ENCODE measurements around the gene PRMT3.
"Not testable (repeated sequence)": the region's sequence is repeated elsewhere in the genome, so short reads cannot be mapped to it uniquely, and the experiment has no call there.

The PRMT3 gene

GRCh38 chr11:20363500-20364340 lies 23.8 kb upstream of the PRMT3 start, which contains the start of gene HTATIP2:
HTATIP2 (plus strand) TSS chr11:20363714; CDS start chr11:20364238, 524 bp downstream.
- H3K27ac ChIP-seq, result peak within 1 kb of the TSS; percentile 91
- H3K9me3 ChIP-seq, result no peaks in the 10 kb centered on the region
- peaks cover 0 to 4% of the 10 kb centered on the region in 2 donors for H3K27me3 ChIP-seq
- H3K4me1 ChIP-seq, result peaks cover 0 to 42% (median 13%) of the 10 kb centered on the region in 4 donors
- peak within 1 kb of the TSS; percentile 73 to 81 for H3K4me3 ChIP-seq
- peak; percentile 71 to 82 for DNase-seq
- intact Hi-C loops (cut with DNase I; ENCODE audit: low total_unique reads), result no loop called here
- no peak for TF ChIP-seq CTCF (IDR thresholded peaks at IDR 0.05)
- H3K36me3 ChIP-seq, result no peaks in the 10 kb centered on the region

- H3K9me3 ChIP-seq, result no peaks in the 10 kb centered on the region
- H3K4me3 ChIP-seq, result peak overlapping the region; percentile 73 to 81
- no peaks in the 10 kb centered on the region for H3K36me3 ChIP-seq
- H3K27me3 ChIP-seq, result peaks cover 0 to under 1% of the 10 kb centered on the region in 2 donors
- no peak for TF ChIP-seq CTCF (IDR thresholded peaks at IDR 0.05)
- peak overlapping the region; percentile 91 for H3K27ac ChIP-seq
- peaks cover 0 to 42% (median 13%) of the 10 kb centered on the region in 4 donors for H3K4me1 ChIP-seq
- no peak for DNase-seq
- intact Hi-C loops (cut with DNase I; ENCODE audit: low total_unique reads), result no loop called here
These were observed 23.1 kb upstream of the PRMT3 start for GRCh38 chr11:20364341-20364792.

- H3K27me3 ChIP-seq; intact Hi-C loops (cut with DNase I; ENCODE audit: low total_unique reads); H3K36me3 ChIP-seq; DNase-seq; H3K4me3 ChIP-seq; H3K9me3 ChIP-seq: not testable (repeated sequence)
- Histone ChIP-seq H3K27ac (peak overlapping the region in 1 of 2 donors; percentile 91), H3K4me1 (peaks cover 0 to 42% (median 13%) of the 10 kb centered on the region in 4 donors)
These were observed 22.1 kb upstream of the PRMT3 start for GRCh38 chr11:20365465-20365864.

GRCh38 chr11:20367313-20367948 lies 20.1 kb upstream of the PRMT3 start:
- peaks cover 5 to 11% (median 8%) of the 10 kb centered on the region in 3 donors for H3K36me3 ChIP-seq
- no peaks in the 10 kb centered on the region for H3K27me3 ChIP-seq
- intact Hi-C loops (cut with DNase I; ENCODE audit: low total_unique reads), result no loop called here
- H3K27ac ChIP-seq, result peak overlapping the region; percentile 65 to 68
- peak; percentile 63 to 76 for DNase-seq
- H3K4me3 ChIP-seq, result no peak overlapping the region
- no peaks in the 10 kb centered on the region for H3K9me3 ChIP-seq
- H3K4me1 ChIP-seq, result peaks cover 0 to 42% (median 13%) of the 10 kb centered on the region in 4 donors
- TF ChIP-seq CTCF (IDR thresholded peaks at IDR 0.05), result no peak

- intact Hi-C loops (cut with DNase I; ENCODE audit: low total_unique reads), result no loop called here
- TF ChIP-seq CTCF (IDR thresholded peaks at IDR 0.05), result no peak
- H3K36me3 ChIP-seq, result peaks cover 5 to 11% (median 8%) of the 10 kb centered on the region in 3 donors
- H3K27me3 ChIP-seq, result no peaks in the 10 kb centered on the region
- H3K9me3 ChIP-seq, result no peaks in the 10 kb centered on the region
- H3K27ac ChIP-seq, result peak overlapping the region in 1 of 2 donors; percentile 65
- H3K4me1 ChIP-seq, result peaks cover 0 to 42% (median 13%) of the 10 kb centered on the region in 4 donors
- no peak overlapping the region for H3K4me3 ChIP-seq
- no peak for DNase-seq
These were observed 19.1 kb upstream of the PRMT3 start for GRCh38 chr11:20368438-20368837.

- intact Hi-C loops (cut with DNase I; ENCODE audit: low total_unique reads), result no loop called here
- Histone ChIP-seq H3K27ac (no peak overlapping the region), H3K4me1 (peaks cover 0 to 39% (median 8%) of the 10 kb centered on the region in 4 donors)
These were observed 17.7 kb upstream of the PRMT3 start for GRCh38 chr11:20369826-20370225.

More at GRCh38 chr11:20369826-20370225, 17.7 kb upstream of the PRMT3 start:
- Histone ChIP-seq H3K27me3 (no peaks in the 10 kb centered on the region), H3K4me3 (no peak overlapping the region), H3K9me3 (no peaks in the 10 kb centered on the region), H3K36me3 (peaks cover 5 to 11% (median 8%) of the 10 kb centered on the region in 3 donors)
- no peak for DNase-seq
- TF ChIP-seq CTCF (IDR thresholded peaks at IDR 0.05), result no peak

All from tibial artery (tissue), 4 donors.